Mesendoderm (in vitro differentiated cells): ENCODE data around the gene FAAP20.
"Not testable (repeated sequence)": the region's sequence is repeated elsewhere in the genome, so short reads cannot be mapped to it uniquely, and the experiment has no call there.

Experiments used
- DNase-seq: peaks from one replicate; pipeline ENCODE4 v3.0.0; 2013
- H2AK5ac ChIP-seq: 2 replicates; pipeline ENCODE4 v1.6.1; 2013; ENCODE audit warnings: low read length, inconsistent platforms
- H2BK120ac ChIP-seq: 2 replicates; pipeline ENCODE4 v1.6.1; 2013; ENCODE audit warnings: low read depth, mild to moderate bottlenecking, low read length, moderate library complexity, mixed read lengths
- H2BK15ac ChIP-seq: replicated peaks from 2 replicates; pipeline ENCODE4 v1.6.1; 2013; ENCODE audit warnings: low read depth, mild to moderate bottlenecking, moderate library complexity
- H2BK5ac ChIP-seq: 2 replicates; pipeline ENCODE4 v1.6.1; 2013; ENCODE audit warnings: low read length, inconsistent platforms
- H3K18ac ChIP-seq: 2 replicates; pipeline ENCODE4 v1.6.1; 2013; ENCODE audit warnings: mild to moderate bottlenecking, low read length, mixed read lengths
- H3K23ac ChIP-seq: one replicate; pipeline ENCODE4 v1.6.1; 2013; ENCODE audit warnings: low read length
- H3K27ac ChIP-seq: 2 replicates; pipeline ENCODE4 v1.5.1; 2013; ENCODE audit warnings: low read depth, mild to moderate bottlenecking, inconsistent platforms, low read length, moderate library complexity
- H3K27me3 ChIP-seq: 2 replicates; pipeline ENCODE4 v1.6.1; 2013; ENCODE audit warnings: low read length, control low read depth, mild to moderate bottlenecking, inconsistent platforms; ENCODE audit not compliant: insufficient read depth, poor library complexity
- H3K36me3 ChIP-seq: 2 replicates; pipeline ENCODE4 v1.6.1; 2013; ENCODE audit warnings: low read length, inconsistent platforms; ENCODE audit not compliant: control insufficient read depth, insufficient read depth
- H3K4ac ChIP-seq: one replicate; pipeline ENCODE4 v1.6.1; 2013; ENCODE audit warnings: low read depth, mild to moderate bottlenecking, low read length, moderate library complexity
- H3K4me1 ChIP-seq: 2 replicates; pipeline ENCODE4 v1.6.1; 2013; ENCODE audit warnings: low read depth, low read length, inconsistent platforms; ENCODE audit not compliant: control insufficient read depth
- H3K4me2 ChIP-seq: 2 replicates; pipeline ENCODE4 v1.6.1; 2013; ENCODE audit warnings: low read length
- H3K4me3 ChIP-seq: 2 replicates; pipeline ENCODE4 v1.5.1; 2013; ENCODE audit warnings: mild to moderate bottlenecking, low read length
- H3K56ac ChIP-seq: one replicate; pipeline ENCODE4 v1.6.1; 2013; ENCODE audit warnings: low read length
- H3K79me1 ChIP-seq: 2 replicates; pipeline ENCODE4 v1.6.1; 2013; ENCODE audit warnings: low read length, inconsistent platforms
- H3K79me2 ChIP-seq: 2 replicates; pipeline ENCODE4 v1.6.1; 2013; ENCODE audit warnings: mild to moderate bottlenecking, low read length; ENCODE audit not compliant: control insufficient read depth, insufficient read depth
- H3K9ac ChIP-seq: 2 replicates; pipeline ENCODE4 v1.6.1; 2013; ENCODE audit warnings: low read length, inconsistent platforms
- H4K5ac ChIP-seq: one replicate; pipeline ENCODE4 v1.6.1; 2013; ENCODE audit warnings: low read length
- H4K8ac ChIP-seq: one replicate; pipeline ENCODE4 v1.6.1; 2013; ENCODE audit warnings: low read depth, mild to moderate bottlenecking, control low read depth, low read length, moderate library complexity
- WGBS: extraction: QIAGEN DNeasy Blood & Tissue Kit; methylation state at CpG from one replicate; pipeline ENCODE4 v1.1.7; 2013; ENCODE audit warnings: low lambda C conversion rate, missing lambda C conversion rate; ENCODE audit not compliant: insufficient coverage; ENCODE audit errors: extremely low coverage; 5-methylcytosine and 5-hydroxymethylcytosine counted together

FAAP20 gene

GRCh38 chr1:2152954-2153353 lies 41.6 kb downstream of the FAAP20 start:
- no CpG with 5 or more reads among the region's 11 CpGs for WGBS
- Histone ChIP-seq H4K5ac (no peak overlapping the region), H3K4ac (no peak overlapping the region), H3K4me1 (no peaks in the 10 kb centered on the region), H3K23ac (no peak overlapping the region), H2BK120ac (no peak overlapping the region), H4K8ac (no peak overlapping the region), H3K36me3 (no peaks in the 10 kb centered on the region), H2BK15ac (no peak overlapping the region), H3K79me1 (peaks cover 4% of the 10 kb centered on the region), H3K27ac (no peak overlapping the region), H3K9ac (no peak overlapping the region), H2BK5ac (no peak overlapping the region), H3K18ac (no peak overlapping the region), H3K79me2 (no peaks in the 10 kb centered on the region), H3K27me3 (no peaks in the 10 kb centered on the region), H3K4me3 (no peak overlapping the region), H3K4me2 (no peak overlapping the region), H2AK5ac (no peak overlapping the region), H3K56ac (no peak overlapping the region)
- DNase-seq = no peak

GRCh38 chr1:2151911-2152310 lies 42.7 kb downstream of the FAAP20 start:
- Histone ChIP-seq H3K4me3 (no peak overlapping the region), H3K9ac (no peak overlapping the region), H2BK5ac (no peak overlapping the region), H3K18ac (no peak overlapping the region), H3K27ac (no peak overlapping the region), H3K79me2 (no peaks in the 10 kb centered on the region), H3K36me3 (no peaks in the 10 kb centered on the region), H3K79me1 (peaks cover 4% of the 10 kb centered on the region), H2BK15ac (no peak overlapping the region), H2AK5ac (no peak overlapping the region), H3K27me3 (no peaks in the 10 kb centered on the region), H4K5ac (no peak overlapping the region), H4K8ac (no peak overlapping the region), H3K23ac (no peak overlapping the region), H3K4me1 (no peaks in the 10 kb centered on the region), H2BK120ac (no peak overlapping the region), H3K4ac (no peak overlapping the region), H3K56ac (no peak overlapping the region), H3K4me2 (no peak overlapping the region)
- no peak for DNase-seq
- WGBS = no CpG with 5 or more reads among the region's 6 CpGs

- DNase-seq = no peak
Observed at GRCh38 chr1:2151252-2151651, 43.3 kb downstream of the FAAP20 start.

GRCh38 chr1:2150801-2151200 lies 43.8 kb downstream of the FAAP20 start:
- Histone ChIP-seq H4K8ac (no peak overlapping the region), H3K4me2 (no peak overlapping the region), H2BK5ac (no peak overlapping the region), H3K27me3 (no peaks in the 10 kb centered on the region), H3K4me3 (no peak overlapping the region), H2BK120ac (no peak overlapping the region), H3K18ac (no peak overlapping the region), H3K79me2 (no peaks in the 10 kb centered on the region), H3K4me1 (no peaks in the 10 kb centered on the region), H4K5ac (no peak overlapping the region), H3K27ac (no peak overlapping the region), H3K79me1 (peaks cover 4% of the 10 kb centered on the region), H3K23ac (no peak overlapping the region), H3K4ac (no peak overlapping the region), H2AK5ac (no peak overlapping the region), H3K56ac (no peak overlapping the region), H3K9ac (no peak overlapping the region), H3K36me3 (no peaks in the 10 kb centered on the region), H2BK15ac (no peak overlapping the region)
- no CpG with 5 or more reads among the region's 19 CpGs for WGBS
- no peak for DNase-seq

More at GRCh38 chr1:2151252-2151651, 43.3 kb downstream of the FAAP20 start:
- no peak overlapping the region for H2BK120ac ChIP-seq
- no peak overlapping the region for H4K5ac ChIP-seq
- no peak overlapping the region for H3K4ac ChIP-seq
- no peaks in the 10 kb centered on the region for H3K27me3 ChIP-seq
- H2BK5ac ChIP-seq = no peak overlapping the region
- no peak overlapping the region for H2BK15ac ChIP-seq
- no peaks in the 10 kb centered on the region for H3K4me1 ChIP-seq
- H3K23ac ChIP-seq = no peak overlapping the region
- H3K27ac ChIP-seq = no peak overlapping the region
- H3K18ac ChIP-seq = no peak overlapping the region
- peaks cover 4% of the 10 kb centered on the region for H3K79me1 ChIP-seq
- H4K8ac ChIP-seq = no peak overlapping the region
- H3K4me3 ChIP-seq = no peak overlapping the region
- no peak overlapping the region for H3K9ac ChIP-seq
- H3K79me2 ChIP-seq = no peaks in the 10 kb centered on the region
- H2AK5ac ChIP-seq = no peak overlapping the region
- H3K56ac ChIP-seq = no peak overlapping the region
- H3K36me3 ChIP-seq = no peaks in the 10 kb centered on the region
- WGBS = no CpG with 5 or more reads among the region's 10 CpGs
- no peak overlapping the region for H3K4me2 ChIP-seq

GRCh38 chr1:2148691-2149090 lies 45.9 kb downstream of the FAAP20 start:
- H3K4me2 ChIP-seq = no peak overlapping the region
- no peaks in the 10 kb centered on the region for H3K36me3 ChIP-seq
- H3K79me2 ChIP-seq = no peaks in the 10 kb centered on the region
- no peak overlapping the region for H3K56ac ChIP-seq
- H3K4me1 ChIP-seq = no peaks in the 10 kb centered on the region
- H2BK15ac ChIP-seq = no peak overlapping the region
- H4K5ac ChIP-seq = no peak overlapping the region
- no peak overlapping the region for H3K27ac ChIP-seq
- no CpG with 5 or more reads among the region's 14 CpGs for WGBS
- no peak overlapping the region for H3K4me3 ChIP-seq
- H2BK5ac ChIP-seq = no peak overlapping the region
- DNase-seq = no peak
- no peak overlapping the region for H3K23ac ChIP-seq
- H4K8ac ChIP-seq = no peak overlapping the region
- H3K4ac ChIP-seq = no peak overlapping the region
- no peaks in the 10 kb centered on the region for H3K79me1 ChIP-seq
- H3K27me3 ChIP-seq = no peaks in the 10 kb centered on the region
- no peak overlapping the region for H2BK120ac ChIP-seq
- no peak overlapping the region for H2AK5ac ChIP-seq
- no peak overlapping the region for H3K18ac ChIP-seq
- no peak overlapping the region for H3K9ac ChIP-seq

GRCh38 chr1:2147869-2148268 lies 46.7 kb downstream of the FAAP20 start:
- not testable (repeated sequence) for H4K8ac ChIP-seq, H3K4me3 ChIP-seq, H2BK15ac ChIP-seq, H3K4me2 ChIP-seq, H3K4ac ChIP-seq, H3K36me3 ChIP-seq, H3K56ac ChIP-seq, H4K5ac ChIP-seq, H2BK120ac ChIP-seq, H3K23ac ChIP-seq, DNase-seq, H3K27ac ChIP-seq, H2BK5ac ChIP-seq, H3K9ac ChIP-seq, H3K79me2 ChIP-seq, H3K27me3 ChIP-seq, H3K79me1 ChIP-seq, H3K4me1 ChIP-seq, H2AK5ac ChIP-seq, H3K18ac ChIP-seq
- no CpG with 5 or more reads among the region's 5 CpGs for WGBS
